Glutamatergic neuron (in vitro differentiated cells): Measurements from ENCODE around the gene DTX4. TPM values are rescaled to one million over a fixed set of nuclear protein-coding genes. Genes with fewer than 3 reads are reported as not detected.
"Not testable (repeated sequence)": the region's sequence is repeated elsewhere in the genome, so short reads cannot be mapped to it uniquely, and the experiment has no call there.

Source experiments
- DNase-seq: peaks from one replicate; pipeline ENCODE4 v3.0.0; 2022
- H3K27ac Mint-ChIP-seq: one replicate; pipeline ENCODE4 v1.8.0; 2020; ENCODE audit warnings: mild to moderate bottlenecking, mixed read lengths, inconsistent platforms; ENCODE audit not compliant: unreplicated experiment
- H3K27me3 Mint-ChIP-seq: one replicate; pipeline ENCODE4 v1.8.0; 2020; ENCODE audit warnings: mild to moderate bottlenecking, moderate library complexity, mixed read lengths, inconsistent platforms; ENCODE audit not compliant: unreplicated experiment
- H3K36me3 Mint-ChIP-seq: one replicate; pipeline ENCODE4 v1.8.0; 2020; ENCODE audit warnings: mild to moderate bottlenecking, mixed read lengths, inconsistent platforms; ENCODE audit not compliant: unreplicated experiment
- H3K4me1 Mint-ChIP-seq: one replicate; pipeline ENCODE4 v1.8.0; 2020; ENCODE audit warnings: mild to moderate bottlenecking, low read depth, mixed read lengths, inconsistent platforms; ENCODE audit not compliant: unreplicated experiment
- H3K4me3 Mint-ChIP-seq: one replicate; pipeline ENCODE4 v1.8.0; 2020; ENCODE audit warnings: mild to moderate bottlenecking, mixed read lengths, inconsistent platforms; ENCODE audit not compliant: unreplicated experiment
- H3K9me3 Mint-ChIP-seq: one replicate; pipeline ENCODE4 v1.8.0; 2020; ENCODE audit warnings: mild to moderate bottlenecking, moderate library complexity, mixed read lengths, inconsistent platforms; ENCODE audit not compliant: unreplicated experiment
- long read RNA-seq: library from polyadenylated mRNA; unstranded; transcript quantifications from one replicate; pipeline ENCODE4 v2.0.0, GENCODE V29; 2020; ENCODE audit not compliant: unreplicated experiment
- total RNA-seq: library from RNA; stranded (reverse); fragmentation: NEBNext Ultra II Directional; extraction: Animal tissue kit (Norgen Biotek cat#: 25700); gene quantifications from one replicate; pipeline ENCODE4 v1.2.1, GENCODE V29; 2021; ENCODE audit not compliant: unreplicated experiment
- TF ChIP-seq, protein P1 (sequence below): fragments of 200-600 bp; sonication (generic); IDR thresholded peaks from one replicate; pipeline ENCODE4 v1.5.0; 2021; ENCODE audit not compliant: partially characterized antibody, unreplicated experiment

The DTX4 gene
- total RNA-seq = 4.1 TPM
- long read RNA-seq = 0 reads

DNA sequence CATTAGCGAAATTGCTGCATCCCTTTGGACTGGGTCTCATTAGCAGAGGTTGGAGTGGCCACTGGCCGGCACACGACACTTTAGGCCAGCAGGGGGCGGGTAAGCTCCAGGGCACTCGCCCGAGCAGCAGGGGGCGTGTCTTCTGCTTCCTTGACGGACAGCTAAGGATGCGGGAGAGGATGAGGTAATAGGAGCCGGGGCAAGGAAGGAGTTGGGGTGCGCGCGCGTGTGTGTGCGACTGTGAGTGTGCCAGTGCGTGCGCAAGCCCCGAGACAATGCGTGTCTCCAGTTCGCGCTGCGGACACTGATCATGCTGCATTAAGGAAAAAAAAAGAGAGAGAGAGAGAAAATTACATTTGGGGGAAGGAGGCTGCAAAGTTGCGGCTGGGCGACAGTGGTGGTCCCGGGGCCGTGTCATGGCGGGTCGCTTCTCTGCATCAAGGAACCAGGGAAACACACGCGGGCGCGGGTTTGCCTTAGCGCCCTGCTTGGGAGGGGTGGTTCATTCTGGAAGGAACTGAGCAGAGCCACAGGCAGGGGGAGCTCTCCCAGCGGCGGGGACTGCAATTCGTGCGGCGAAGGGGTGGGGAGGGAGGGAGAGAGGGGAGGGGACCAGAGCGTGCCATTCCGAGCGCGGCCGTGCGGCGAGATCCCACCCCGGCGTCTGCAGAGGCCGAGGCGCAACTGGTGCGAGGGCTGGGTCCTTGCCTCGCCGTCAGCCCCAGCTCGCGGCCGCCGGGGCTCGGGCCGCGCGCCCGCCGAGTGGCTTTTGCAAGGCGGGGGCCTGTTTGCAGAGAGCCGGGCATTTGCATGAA lies at the start of gene DTX4:
DTX4 (plus strand) TSS at position 625 of the 815 bp plus-strand sequence. CDS start 464 bp downstream, outside the sequence.
- Mint-ChIP-seq H3K4me1 (peaks cover 4% of the 10 kb centered on the region), H3K4me3 (peak within 1 kb of the TSS; percentile 91), H3K36me3 (no peaks in the 10 kb centered on the region), H3K9me3 (peaks cover 8% of the 10 kb centered on the region), H3K27ac (no peak within 1 kb of the TSS), H3K27me3 (peaks cover 5% of the 10 kb centered on the region)
- TF ChIP-seq, protein P1, sequence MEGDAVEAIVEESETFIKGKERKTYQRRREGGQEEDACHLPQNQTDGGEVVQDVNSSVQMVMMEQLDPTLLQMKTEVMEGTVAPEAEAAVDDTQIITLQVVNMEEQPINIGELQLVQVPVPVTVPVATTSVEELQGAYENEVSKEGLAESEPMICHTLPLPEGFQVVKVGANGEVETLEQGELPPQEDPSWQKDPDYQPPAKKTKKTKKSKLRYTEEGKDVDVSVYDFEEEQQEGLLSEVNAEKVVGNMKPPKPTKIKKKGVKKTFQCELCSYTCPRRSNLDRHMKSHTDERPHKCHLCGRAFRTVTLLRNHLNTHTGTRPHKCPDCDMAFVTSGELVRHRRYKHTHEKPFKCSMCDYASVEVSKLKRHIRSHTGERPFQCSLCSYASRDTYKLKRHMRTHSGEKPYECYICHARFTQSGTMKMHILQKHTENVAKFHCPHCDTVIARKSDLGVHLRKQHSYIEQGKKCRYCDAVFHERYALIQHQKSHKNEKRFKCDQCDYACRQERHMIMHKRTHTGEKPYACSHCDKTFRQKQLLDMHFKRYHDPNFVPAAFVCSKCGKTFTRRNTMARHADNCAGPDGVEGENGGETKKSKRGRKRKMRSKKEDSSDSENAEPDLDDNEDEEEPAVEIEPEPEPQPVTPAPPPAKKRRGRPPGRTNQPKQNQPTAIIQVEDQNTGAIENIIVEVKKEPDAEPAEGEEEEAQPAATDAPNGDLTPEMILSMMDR = peak; percentile 91
- DNase-seq = peak; percentile 97

DNA sequence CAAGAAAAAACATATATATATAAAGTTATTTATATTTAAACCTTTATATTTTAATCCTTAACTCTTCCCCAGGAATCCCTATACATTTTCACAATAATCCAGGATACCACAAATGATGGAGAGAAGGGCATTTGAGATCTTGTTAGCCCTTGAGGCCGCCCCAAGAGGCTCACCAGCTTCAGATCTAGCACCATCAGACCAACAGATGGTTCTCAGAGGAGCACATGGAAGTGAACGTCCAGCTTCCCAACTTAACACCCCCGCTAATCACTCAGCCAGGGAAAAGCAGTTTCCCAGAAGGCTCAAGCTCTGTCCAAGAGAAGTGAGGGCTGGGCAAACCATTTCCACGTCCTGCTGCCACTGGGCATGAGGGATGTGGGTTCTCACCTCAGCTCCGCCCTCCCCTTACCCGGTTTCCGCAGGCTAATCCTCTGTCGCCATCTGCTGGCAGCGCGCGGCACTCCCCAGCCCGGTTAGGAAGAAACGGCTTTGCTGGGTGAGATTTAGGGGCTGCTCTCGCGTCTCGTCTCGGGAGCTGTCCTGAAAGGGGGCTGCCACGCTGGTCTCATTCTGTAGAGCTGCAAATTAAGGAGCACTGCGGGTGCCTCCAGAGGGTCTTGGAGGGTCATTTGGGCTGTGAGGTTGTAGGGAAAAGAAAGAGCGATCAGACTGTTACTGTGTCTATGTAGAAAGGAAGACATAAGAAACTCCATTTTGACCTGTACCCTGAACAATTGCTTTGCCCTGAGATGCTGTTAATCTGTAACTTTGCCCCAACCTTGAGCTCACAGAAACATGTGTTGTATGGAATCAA lies 36.1 kb upstream of the DTX4 start:
- peaks cover 13% of the 10 kb centered on the region for H3K9me3 Mint-ChIP-seq
- no peak overlapping the region for H3K27ac Mint-ChIP-seq
- H3K4me3 Mint-ChIP-seq = peak overlapping the region; percentile 79
- H3K27me3 Mint-ChIP-seq = no peaks in the 10 kb centered on the region
- peaks cover 3% of the 10 kb centered on the region for H3K4me1 Mint-ChIP-seq
- H3K36me3 Mint-ChIP-seq = peaks cover 19% of the 10 kb centered on the region
- TF ChIP-seq, protein P1 = peak; percentile 89
- peak; percentile 94 for DNase-seq

DNA sequence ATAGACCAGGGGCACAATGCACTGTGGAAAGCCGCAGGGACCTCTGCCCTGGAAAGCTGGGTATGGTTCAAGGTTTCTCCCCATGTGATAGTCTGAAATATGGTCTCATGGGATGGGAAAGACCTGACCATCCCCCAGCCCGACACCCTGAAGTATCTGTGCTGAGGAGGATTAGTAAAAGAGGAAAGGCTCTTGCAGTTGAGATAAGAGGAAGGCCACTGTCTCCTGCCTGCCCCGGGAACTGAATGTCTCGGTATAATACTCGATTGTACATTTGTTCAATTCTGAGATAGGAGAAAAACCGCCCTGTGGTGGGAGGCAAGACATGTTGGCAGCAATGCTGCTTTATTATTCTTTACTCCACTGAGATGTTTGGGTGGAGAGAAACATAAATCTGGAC lies 35.4 kb upstream of the DTX4 start:
- Mint-ChIP-seq H3K36me3 (peaks cover 15% of the 10 kb centered on the region), H3K9me3 (peaks cover 13% of the 10 kb centered on the region)
- H3K4me3 Mint-ChIP-seq, DNase-seq, H3K27ac Mint-ChIP-seq, H3K4me1 Mint-ChIP-seq, H3K27me3 Mint-ChIP-seq: not testable (repeated sequence)

DNA sequence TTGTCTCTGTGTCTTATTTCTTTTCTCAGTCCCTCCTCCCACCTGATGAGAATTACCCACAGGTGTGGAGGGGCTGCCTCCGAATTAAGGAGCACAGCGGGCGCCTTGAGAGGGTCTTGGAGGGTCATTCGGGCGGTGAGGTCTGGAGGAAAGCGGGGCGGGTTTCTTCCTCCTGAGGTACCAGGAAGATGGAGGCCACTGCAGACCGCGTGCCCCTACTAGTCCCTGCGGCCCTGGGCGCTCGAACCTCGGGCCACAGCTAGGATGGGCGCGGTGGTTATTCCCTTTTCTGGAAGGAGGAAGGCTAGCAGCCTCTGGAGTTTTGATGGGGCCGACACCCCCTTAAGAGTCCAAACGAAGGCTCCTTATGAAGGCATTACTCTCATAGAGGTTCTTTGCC lies 34.7 kb upstream of the DTX4 start:
- H3K36me3 Mint-ChIP-seq = peaks cover 13% of the 10 kb centered on the region
- peaks cover 11% of the 10 kb centered on the region for H3K9me3 Mint-ChIP-seq
- no peak overlapping the region for H3K27ac Mint-ChIP-seq
- TF ChIP-seq, protein P1 = no peak
- DNase-seq = no peak
- H3K27me3 Mint-ChIP-seq = no peaks in the 10 kb centered on the region
- H3K4me3 Mint-ChIP-seq = no peak overlapping the region
- peaks cover 3% of the 10 kb centered on the region for H3K4me1 Mint-ChIP-seq

DNA sequence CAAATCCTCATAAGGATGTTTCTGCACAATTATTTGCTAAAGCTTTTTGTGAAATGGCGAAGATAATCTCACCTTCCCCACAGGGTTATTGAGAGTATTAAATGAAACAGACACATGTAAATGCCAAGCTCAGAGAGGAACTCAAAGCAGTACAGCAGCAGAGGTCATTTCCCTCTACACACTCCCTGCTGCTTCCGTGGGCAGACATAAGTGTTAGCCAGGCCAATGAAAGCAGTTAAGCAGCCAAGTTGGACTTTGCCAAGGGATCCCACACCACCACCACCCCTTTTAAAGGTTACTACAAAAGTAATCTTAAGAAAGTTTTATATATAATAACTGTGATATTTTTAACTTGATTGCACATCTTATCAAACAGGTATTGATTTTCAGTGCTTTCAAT lies 33.3 kb upstream of the DTX4 start:
- no peak for DNase-seq
- Mint-ChIP-seq H3K4me3 (no peak overlapping the region), H3K4me1 (peaks cover 4% of the 10 kb centered on the region), H3K27me3 (peaks cover 5% of the 10 kb centered on the region), H3K9me3 (peaks cover 4% of the 10 kb centered on the region), H3K36me3 (no peaks in the 10 kb centered on the region), H3K27ac (no peak overlapping the region)
- TF ChIP-seq, protein P1 = no peak
